ENCODE measurements around the gene ZNF474.

DNA sequence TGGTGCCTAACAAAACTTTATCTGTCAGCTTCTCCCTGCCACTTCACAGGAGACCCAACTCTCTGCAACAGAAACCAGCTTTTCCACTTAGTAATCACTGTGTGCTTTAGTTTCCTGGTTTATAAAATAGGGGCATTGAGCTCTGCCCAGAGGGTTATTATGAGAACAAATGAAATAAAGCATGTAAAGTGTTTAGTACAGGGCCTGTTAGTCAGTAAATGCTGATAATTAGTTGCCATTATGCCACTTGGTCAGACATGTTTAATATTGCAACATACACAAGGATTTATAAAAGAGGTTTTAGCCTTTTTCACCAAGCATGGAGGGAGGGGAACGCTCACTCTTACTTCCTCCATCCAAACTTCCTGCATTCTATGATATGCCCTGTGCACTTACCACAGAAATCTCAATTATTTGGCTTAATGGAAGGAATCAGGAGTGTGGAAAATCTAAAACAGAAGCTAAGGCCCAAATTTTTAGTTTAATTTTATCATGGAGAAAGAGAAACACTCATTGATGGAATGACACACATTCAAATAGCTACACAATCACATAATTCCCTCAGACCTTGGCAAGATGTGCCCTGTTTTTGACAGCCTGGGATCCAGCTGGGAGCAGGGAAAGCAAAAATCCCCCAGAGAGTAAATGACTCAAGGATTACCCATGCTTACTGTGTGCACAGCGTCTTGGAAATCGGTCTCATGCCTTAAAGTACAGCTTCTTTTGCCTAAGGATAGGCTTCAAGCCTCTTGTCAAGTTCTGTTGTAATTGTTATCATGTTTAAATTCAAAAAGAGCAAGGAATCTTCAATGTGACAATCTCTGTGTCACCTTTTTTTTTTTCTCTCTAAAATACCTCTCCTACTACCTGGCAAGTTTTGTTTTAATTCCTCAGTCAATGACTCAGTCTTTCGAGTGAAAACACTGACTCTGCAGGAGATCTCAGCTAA, 34.0 kb downstream of the ZNF474 start:
- TF ChIP-seq TAF1 (conservative IDR thresholded peaks at IDR 0.05) (no peak), RAD21 (IDR thresholded peaks at IDR 0.05) (no peak), HNF4G (IDR thresholded peaks at IDR 0.05) (no peak), YY1 (IDR thresholded peaks at IDR 0.05) (no peak)
- TF ChIP-seq, protein P1, sequence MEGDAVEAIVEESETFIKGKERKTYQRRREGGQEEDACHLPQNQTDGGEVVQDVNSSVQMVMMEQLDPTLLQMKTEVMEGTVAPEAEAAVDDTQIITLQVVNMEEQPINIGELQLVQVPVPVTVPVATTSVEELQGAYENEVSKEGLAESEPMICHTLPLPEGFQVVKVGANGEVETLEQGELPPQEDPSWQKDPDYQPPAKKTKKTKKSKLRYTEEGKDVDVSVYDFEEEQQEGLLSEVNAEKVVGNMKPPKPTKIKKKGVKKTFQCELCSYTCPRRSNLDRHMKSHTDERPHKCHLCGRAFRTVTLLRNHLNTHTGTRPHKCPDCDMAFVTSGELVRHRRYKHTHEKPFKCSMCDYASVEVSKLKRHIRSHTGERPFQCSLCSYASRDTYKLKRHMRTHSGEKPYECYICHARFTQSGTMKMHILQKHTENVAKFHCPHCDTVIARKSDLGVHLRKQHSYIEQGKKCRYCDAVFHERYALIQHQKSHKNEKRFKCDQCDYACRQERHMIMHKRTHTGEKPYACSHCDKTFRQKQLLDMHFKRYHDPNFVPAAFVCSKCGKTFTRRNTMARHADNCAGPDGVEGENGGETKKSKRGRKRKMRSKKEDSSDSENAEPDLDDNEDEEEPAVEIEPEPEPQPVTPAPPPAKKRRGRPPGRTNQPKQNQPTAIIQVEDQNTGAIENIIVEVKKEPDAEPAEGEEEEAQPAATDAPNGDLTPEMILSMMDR (IDR thresholded peaks at IDR 0.05; ENCODE audit: low read depth, low read length, missing input control) = no peak
- TF ChIP-seq, protein P2, sequence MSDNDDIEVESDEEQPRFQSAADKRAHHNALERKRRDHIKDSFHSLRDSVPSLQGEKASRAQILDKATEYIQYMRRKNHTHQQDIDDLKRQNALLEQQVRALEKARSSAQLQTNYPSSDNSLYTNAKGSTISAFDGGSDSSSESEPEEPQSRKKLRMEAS (IDR thresholded peaks at IDR 0.05) = no peak

All from liver (tissue), 3 donors.